Activated CD8-positive, alpha-beta memory T cell treated with anti-CD3 and anti-CD28 coated beads for 36 hours (primary cell): ENCODE measurements around the gene GNAI2. TPM values are rescaled to one million over a fixed set of nuclear protein-coding genes. Genes with fewer than 3 reads are reported as not detected.
"Not testable (repeated sequence)": the region's sequence is repeated elsewhere in the genome, so short reads cannot be mapped to it uniquely, and the experiment has no call there.

Experiments used
- CTCF ChIA-PET: fragments of 350-600 bp; sonication (Branson Sonifier 250); formaldehyde crosslinking; loops from one replicate; lab custom pipeline; 2021; ENCODE audit warnings: antibody characterized with exemption; lab: Charles Lee
- POLR2A ChIA-PET: fragments of 350-600 bp; sonication (Branson Sonifier 250); formaldehyde crosslinking; loops from one replicate; lab custom pipeline; 2021; ENCODE audit warnings: antibody characterized with exemption; lab: Charles Lee
- total RNA-seq, 2 experiments: library from RNA; stranded (reverse); gene quantifications; one replicate each; pipeline ENCODE4 v1.2.3, GENCODE V29; 2021

GNAI2 gene
- total RNA-seq, 2 experiments from 2014 or later, result 239 to 242 TPM

GRCh38 chr3:50263478-50264382, 27.7 kb downstream of the GNAI2 start:
- POLR2A ChIA-PET, result interaction anchor here (0.7 kb wide), 1 partner anchor 549 kb away, joined by 10 read pairs; no protein-coding TSS in a partner anchor
- CTCF ChIA-PET, result interaction anchor here (0.7 to 1.5 kb wide), 6 partner anchors 14 to 71 kb away, joined by 3 to 6 read pairs (median 3); no protein-coding TSS in a partner anchor

- POLR2A ChIA-PET, result no interaction called here
- CTCF ChIA-PET, result interaction anchor here (0.7 to 1.5 kb wide), 5 partner anchors 9 to 70 kb away, joined by 3 to 6 read pairs (median 3); no protein-coding TSS in a partner anchor
Measured at GRCh38 chr3:50264383-50264963, 28.5 kb downstream of the GNAI2 start.

- CTCF ChIA-PET, result interaction anchor here (0.8 to 1.3 kb wide), 2 partner anchors 8 to 18 kb away, joined by 3 to 6 read pairs; no protein-coding TSS in a partner anchor
- POLR2A ChIA-PET, result no interaction called here
Measured at GRCh38 chr3:50264964-50265485, 29.0 kb downstream of the GNAI2 start.

- ChIA-PET POLR2A (no interaction called here), CTCF (interaction anchor here (2.3 kb wide), 1 partner anchor 16 kb away, joined by 7 read pairs; no protein-coding TSS in a partner anchor)
Measured at GRCh38 chr3:50265571-50265970, 29.6 kb downstream of the GNAI2 start.

- CTCF ChIA-PET, result interaction anchor here (2.3 kb wide), 1 partner anchor 16 kb away, joined by 7 read pairs; no protein-coding TSS in a partner anchor
- POLR2A ChIA-PET, result interaction anchor here (1.3 kb wide), 1 partner anchor 18 kb away, joined by 3 read pairs; no protein-coding TSS in a partner anchor
Measured at GRCh38 chr3:50266017-50266416, 30.0 kb downstream of the GNAI2 start.

GRCh38 chr3:50266836-50267235, 30.8 kb downstream of the GNAI2 start:
- ChIA-PET CTCF (interaction anchor here (1.4 to 2.3 kb wide), 3 partner anchors 17 to 75 kb away, joined by 6 to 7 read pairs (median 7); no protein-coding TSS in a partner anchor), POLR2A (interaction anchor here (1.3 kb wide), 1 partner anchor 17 kb away, joined by 3 read pairs; no protein-coding TSS in a partner anchor)

- ChIA-PET CTCF (interaction anchor here (1.4 to 2.3 kb wide), 3 partner anchors 18 to 75 kb away, joined by 6 to 7 read pairs (median 7); no protein-coding TSS in a partner anchor), POLR2A (interaction anchor here (1.3 kb wide), 1 partner anchor 17 kb away, joined by 3 read pairs; no protein-coding TSS in a partner anchor)
Measured at GRCh38 chr3:50267280-50267913, 31.4 kb downstream of the GNAI2 start.

GRCh38 chr3:50268276-50268675, 32.3 kb downstream of the GNAI2 start:
- POLR2A ChIA-PET, result no interaction called here
- CTCF ChIA-PET, result interaction anchor here (1.4 to 1.9 kb wide), 2 partner anchors 42 to 76 kb away, joined by 6 to 7 read pairs; no protein-coding TSS in a partner anchor

GRCh38 chr3:50268703-50269451, 32.9 kb downstream of the GNAI2 start, which contains the start of gene SEMA3B:
TSS of gene SEMA3B (plus strand) at chr3:50269147. CDS start at chr3:50269241, 94 bp downstream.
- CTCF ChIA-PET, result interaction anchor here (1.7 kb wide), 1 partner anchor 9 kb away, joined by 4 read pairs; no protein-coding TSS in a partner anchor

GRCh38 chr3:50269460-50269859, 33.5 kb downstream of the GNAI2 start:
- ChIA-PET CTCF (interaction anchor here (1.7 kb wide), 1 partner anchor 9 kb away, joined by 4 read pairs; no protein-coding TSS in a partner anchor), POLR2A (no interaction called here)

More at GRCh38 chr3:50268703-50269451, 32.9 kb downstream of the GNAI2 start, which contains the start of gene SEMA3B:
- POLR2A ChIA-PET, result no interaction called here

GRCh38 chr3:50269977-50270413, 34.0 kb downstream of the GNAI2 start:
- ChIA-PET CTCF (interaction anchor here (0.7 to 6.6 kb wide), 3 partner anchors 10 to 43 kb away, joined by 4 to 53 read pairs (median 4); no protein-coding TSS in a partner anchor), POLR2A (no interaction called here)

- POLR2A ChIA-PET, result no interaction called here
Measured at GRCh38 chr3:50270422-50271224, 34.6 kb downstream of the GNAI2 start.

GRCh38 chr3:50271314-50271936, 35.4 kb downstream of the GNAI2 start:
- POLR2A ChIA-PET, result no interaction called here
- CTCF ChIA-PET, result interaction anchor here (0.7 to 6.6 kb wide), 7 partner anchors 12 to 78 kb away, joined by 3 to 53 read pairs (median 7); partner anchors contain the start of gene IFRD2

More at GRCh38 chr3:50270422-50271224, 34.6 kb downstream of the GNAI2 start:
- CTCF ChIA-PET, result interaction anchor here (0.7 to 6.6 kb wide), 6 partner anchors 11 to 77 kb away, joined by 3 to 53 read pairs (median 4); no protein-coding TSS in a partner anchor

- CTCF ChIA-PET, result interaction anchor here (0.6 to 6.6 kb wide), 10 partner anchors 13 to 90 kb away, joined by 3 to 53 read pairs (median 6); partner anchors contain the start of gene IFRD2
Measured at GRCh38 chr3:50272538-50272910, 36.5 kb downstream of the GNAI2 start.

GRCh38 chr3:50272911-50273688, 37.1 kb downstream of the GNAI2 start:
- ChIA-PET POLR2A (interaction anchor here (0.7 kb wide), 1 partner anchor 14 kb away, joined by 11 read pairs; no protein-coding TSS in a partner anchor), CTCF (interaction anchor here (0.7 to 6.6 kb wide), 12 partner anchors 8 to 91 kb away, joined by 3 to 53 read pairs (median 6); partner anchors contain the start of genes HYAL3, IFRD2, NAA80 and TUSC2)

More at GRCh38 chr3:50272538-50272910, 36.5 kb downstream of the GNAI2 start:
- POLR2A ChIA-PET, result not testable (repeated sequence)
